Ovary (tissue), 9 donors: ENCODE data around the gene SELENOW. TPM values are rescaled to one million over a fixed set of nuclear protein-coding genes. Genes with fewer than 3 reads are reported as not detected.

Source experiments
- DNase-seq, 5 donors: peaks; one replicate each; pipeline ENCODE4 v3.0.0-alpha.2; 2019 to 2020
- H3K27ac ChIP-seq, 2 donors: fragments of 200-600 bp; one replicate each; pipeline versions ENCODE4 v1.5.1 to v1.8.0; 2019 to 2022
- H3K27me3 ChIP-seq: fragments of 200-600 bp; one replicate; pipeline ENCODE4 v1.8.0; 2022
- H3K36me3 ChIP-seq: fragments of 200-600 bp; sonication (generic); one replicate; pipeline ENCODE4 v1.5.1; 2019
- H3K4me1 ChIP-seq: one replicate; pipeline ENCODE4 v1.8.1; 2013; ENCODE audit warnings: mild to moderate bottlenecking, moderate library complexity; ENCODE audit not compliant: insufficient read depth
- H3K4me3 ChIP-seq: fragments of 200-600 bp; sonication (generic); one replicate; pipeline ENCODE4 v1.5.1; 2017
- H3K9me3 ChIP-seq, 2 donors: fragments of 200-600 bp in 1 of 2; sonication (generic) in 1 of 2; one replicate each; pipeline versions ENCODE4 v1.5.1 to v1.8.1; 2013 to 2019; ENCODE audit warnings: mild to moderate bottlenecking in 1 of 2, moderate library complexity in 1 of 2
- CTCF ChIP-seq, 3 donors: fragments of 450-650 bp in 2 of 3; fragments of 200-600 bp in 1 of 3; IDR thresholded peaks; one replicate each; pipeline versions ENCODE4 v1.5.1 to v1.8.0; 2016 to 2022; ENCODE audit warnings: antibody characterized with exemption in 3 of 3, mild to moderate bottlenecking in 1 of 3
- EP300 ChIP-seq: sonication (generic); formaldehyde crosslinking; IDR thresholded peaks from one replicate; pipeline ENCODE4 v1.6.1; 2017; ENCODE audit warnings: antibody characterized with exemption
- POLR2A ChIP-seq: fragments of 450-650 bp; IDR thresholded peaks from one replicate; pipeline ENCODE4 v1.6.1; 2017; ENCODE audit warnings: antibody characterized with exemption, mild to moderate bottlenecking, moderate library complexity
- WGBS, 3 donors: extraction: QIAGEN DNeasy Blood & Tissue Kit in 1 of 3; methylation state at CpG; one replicate each; pipeline versions ENCODE4 v1.1.5 to v1.1.7; 2013 to 2017; 5-methylcytosine and 5-hydroxymethylcytosine counted together
- intact Hi-C, 4 donors: fragments of 100-400 bp; cut with DNase I; formaldehyde crosslinking; loops; one replicate each; pipeline versions ENCODE4 v1.11.0 to v1.15.1; 2022 to 2023
- polyA plus RNA-seq, 2 donors: library from polyadenylated mRNA; stranded (reverse); fragments of 200-250 nt in 1 of 2; fragments of 350-450 nt in 1 of 2; fragmentation: Illumina TruSeq in 1 of 2; extraction: RNeasy Lipid Tissue Mini Kit (QIAGEN cat#74804) in 1 of 2; gene quantifications; one replicate each; pipeline ENCODE4 v1.2.3, GENCODE V29; 2013 to 2014
- total RNA-seq, 7 donors: library from RNA; depleted of rRNA in 2 of 7; stranded (reverse); fragments of >200 nt in 2 of 7; fragmentation: NEBNext Ultra II Directional in 3 of 7; extraction: Animal tissue kit (Norgen Biotek cat#: 25700) in 3 of 7; gene quantifications; one replicate each; pipeline versions ENCODE4 v1.1.0 to v1.2.4, GENCODE V29; 2016 to 2023
- donor health status: DM: no; HTN: no; CAD: no; lungs with moderate emphysema.
- donor health status: DM: no; HTN: no; CAD: no.
- donor health status: Bipolar disorder and iron deficiency.
- donor health status: DM: yes; HTN: yes; CAD: no.
- donor health status: DM: no; HTN: no; CAD: no.
- donor health status: DM: yes; HTN: yes; CAD: no.

Gene SELENOW
- total and polyA plus RNA-seq, 9 donors, result 169 to 412 (median 257) TPM

- no peaks in the 10 kb centered on the region for H3K36me3 ChIP-seq
- H3K4me1 ChIP-seq, result peaks cover 5% of the 10 kb centered on the region
Observed at GRCh38 chr19:47749326-47749725, 29.2 kb upstream of the SELENOW start.

GRCh38 chr19:47750752-47751151, 27.8 kb upstream of the SELENOW start:
- WGBS, 3 donors, result 89 to 91% (median 89%) methylated on average over 18 of the region's 18 CpGs
- no peak overlapping the region for H3K27ac ChIP-seq
- no peaks in the 10 kb centered on the region for H3K36me3 ChIP-seq
- no peaks in the 10 kb centered on the region for H3K9me3 ChIP-seq
- no peak for DNase-seq
- no peak for TF ChIP-seq CTCF (IDR thresholded peaks at IDR 0.05)
- TF ChIP-seq EP300, result no peak
- no peak for TF ChIP-seq POLR2A
- H3K4me1 ChIP-seq, result peaks cover 5% of the 10 kb centered on the region
- intact Hi-C loops, result no loop called here
- no peak overlapping the region for H3K4me3 ChIP-seq
- H3K27me3 ChIP-seq, result no peaks in the 10 kb centered on the region

More at GRCh38 chr19:47749326-47749725, 29.2 kb upstream of the SELENOW start:
- 77 to 90% (median 81%) methylated on average over 3 of the region's 3 CpGs for WGBS, 3 donors
- Histone ChIP-seq H3K9me3 (no peaks in the 10 kb centered on the region), H3K4me3 (no peak overlapping the region), H3K27ac (no peak overlapping the region), H3K27me3 (no peaks in the 10 kb centered on the region)
- intact Hi-C loops, result loop anchor here in 1 of 4 donors (2.0 kb wide), 1 partner anchor 23 kb away; no protein-coding TSS in a partner anchor
- no peak for DNase-seq
- no peak for TF ChIP-seq POLR2A
- no peak for TF ChIP-seq EP300
- no peak for TF ChIP-seq CTCF (IDR thresholded peaks at IDR 0.05)

GRCh38 chr19:47752440-47753211, 25.9 kb upstream of the SELENOW start:
- no peaks in the 10 kb centered on the region for H3K36me3 ChIP-seq
- intact Hi-C loops, result no loop called here
- no peak overlapping the region for H3K27ac ChIP-seq
- DNase-seq, result no peak
- H3K27me3 ChIP-seq, result no peaks in the 10 kb centered on the region
- H3K9me3 ChIP-seq, result no peaks in the 10 kb centered on the region
- no peaks in the 10 kb centered on the region for H3K4me1 ChIP-seq
- TF ChIP-seq POLR2A (no peak), CTCF (IDR thresholded peaks at IDR 0.05) (no peak), EP300 (no peak)
- 83 to 91% (median 86%) methylated on average over 27 of the region's 27 CpGs for WGBS, 3 donors
- no peak overlapping the region for H3K4me3 ChIP-seq

- H3K27ac ChIP-seq, result no peak overlapping the region
- no peaks in the 10 kb centered on the region for H3K36me3 ChIP-seq
- intact Hi-C loops, result no loop called here
- no peak overlapping the region for H3K4me3 ChIP-seq
- H3K9me3 ChIP-seq, result no peaks in the 10 kb centered on the region
- no peaks in the 10 kb centered on the region for H3K27me3 ChIP-seq
- TF ChIP-seq POLR2A (no peak), EP300 (no peak), CTCF (IDR thresholded peaks at IDR 0.05) (no peak)
- DNase-seq, result no peak
- no peaks in the 10 kb centered on the region for H3K4me1 ChIP-seq
- 87 to 89% (median 88%) methylated on average over 37 of the region's 37 CpGs for WGBS, 3 donors
Observed at GRCh38 chr19:47754206-47755064, 24.1 kb upstream of the SELENOW start.
